ENCODE measurements around the gene ZBTB16. TPM values are rescaled to one million over a fixed set of nuclear protein-coding genes. Genes with fewer than 3 reads are reported as not detected.
A peak's percentile ranks its signal among the peaks of the same experiment; 100 is the strongest.

The ZBTB16 gene
- total RNA-seq, 1 donor from 2014 or later: 21.9 TPM

GRCh38 chr11:114277637-114278341, 218.3 kb downstream of the ZBTB16 start:
- Mint-ChIP-seq H3K4me1 (ENCODE audit: low read depth) (peaks cover 17% of the 10 kb centered on the region), H3K27ac (ENCODE audit: unreplicated experiment) (no peak overlapping the region), H3K27me3 (ENCODE audit: low read depth) (peaks cover 34% of the 10 kb centered on the region), H3K36me3 (ENCODE audit: low read depth) (no peaks in the 10 kb centered on the region), H3K9me3 (ENCODE audit: low read depth) (no peaks in the 10 kb centered on the region), H3K4me3 (ENCODE audit: unreplicated experiment) (no peak overlapping the region)
- no peak for TF ChIP-seq CTCF (IDR thresholded peaks at IDR 0.05)
- no peak for DNase-seq (ENCODE audit: low spot score)

DNA sequence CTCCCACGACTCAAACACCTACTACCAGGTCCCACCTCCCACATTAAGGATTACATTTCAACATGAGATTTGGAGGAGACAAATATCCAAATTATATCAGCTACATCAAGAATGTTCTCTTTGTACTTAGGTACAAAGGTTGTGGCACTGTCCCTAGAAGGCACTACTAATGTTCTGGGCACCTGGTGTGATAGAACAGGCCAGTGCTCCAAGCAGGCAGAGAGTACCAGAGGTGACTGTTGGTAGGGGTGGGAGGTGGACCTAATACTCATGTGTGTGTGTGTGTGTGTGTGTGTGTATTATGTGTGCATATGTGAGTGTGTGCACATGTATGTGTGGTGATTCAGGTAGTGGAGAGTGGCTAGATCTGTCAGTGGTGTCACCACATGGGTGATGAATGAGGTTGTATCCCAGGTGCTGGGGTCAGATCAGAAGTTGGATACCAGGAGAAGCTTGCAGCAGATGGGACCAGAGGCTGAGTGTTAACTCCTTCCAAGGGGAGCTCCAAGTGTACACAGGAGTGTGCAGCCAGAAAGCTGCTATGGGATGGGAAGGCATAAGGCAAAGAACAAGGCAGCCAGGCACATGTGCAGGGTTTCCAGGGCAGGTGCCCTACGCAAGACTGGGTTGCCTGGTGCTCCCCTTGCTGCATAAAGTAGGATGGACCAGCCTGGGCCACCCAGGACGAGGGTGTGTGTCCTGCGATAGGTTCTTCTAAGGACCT, 219.0 kb downstream of the ZBTB16 start:
- Mint-ChIP-seq H3K36me3 (ENCODE audit: low read depth) (no peaks in the 10 kb centered on the region), H3K9me3 (ENCODE audit: low read depth) (no peaks in the 10 kb centered on the region), H3K27ac (ENCODE audit: unreplicated experiment) (no peak overlapping the region), H3K27me3 (ENCODE audit: low read depth) (peaks cover 28% of the 10 kb centered on the region), H3K4me3 (ENCODE audit: unreplicated experiment) (no peak overlapping the region), H3K4me1 (ENCODE audit: low read depth) (peaks cover 17% of the 10 kb centered on the region)
- TF ChIP-seq CTCF (IDR thresholded peaks at IDR 0.05): no peak
- DNase-seq (ENCODE audit: low spot score): no peak

DNA sequence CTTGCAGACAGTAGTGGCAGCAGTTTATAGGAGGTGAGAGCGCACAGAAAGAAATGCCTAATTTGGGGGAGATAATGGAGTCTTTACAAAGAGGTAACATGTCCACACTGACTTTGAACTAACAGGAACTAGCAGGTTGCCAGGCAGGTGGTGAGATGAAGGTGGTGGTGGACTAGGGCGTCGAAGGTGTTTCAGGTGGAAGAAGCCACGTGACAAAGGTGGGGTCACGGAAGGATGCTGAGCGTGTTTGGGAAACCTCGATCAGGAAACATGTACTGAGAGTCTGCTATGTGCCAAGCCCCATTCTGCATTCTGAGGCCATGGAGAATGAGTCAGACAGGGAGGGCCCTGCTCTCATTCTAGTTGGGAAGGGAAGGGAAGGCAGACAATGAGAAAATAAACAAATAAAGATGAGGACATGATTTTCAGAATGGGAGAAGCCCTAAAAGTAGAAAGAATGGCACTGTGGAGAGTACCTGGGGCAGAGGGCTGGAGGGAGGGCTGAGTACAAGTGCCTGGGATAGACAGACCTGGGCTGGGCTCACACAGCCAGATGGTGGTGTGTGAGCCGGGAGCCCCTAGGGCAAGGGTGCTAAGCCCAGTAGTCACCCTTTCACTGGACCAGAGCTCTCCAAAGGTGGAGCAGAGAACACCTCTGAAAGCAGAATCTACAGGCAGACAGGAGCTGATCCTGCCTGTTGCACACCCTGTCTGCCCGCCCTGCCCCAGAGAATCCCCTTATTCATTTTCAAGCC, 220.5 kb downstream of the ZBTB16 start:
- Mint-ChIP-seq H3K4me1 (ENCODE audit: low read depth) (peaks cover 17% of the 10 kb centered on the region), H3K9me3 (ENCODE audit: low read depth) (no peaks in the 10 kb centered on the region), H3K27me3 (ENCODE audit: low read depth) (peaks cover 18% of the 10 kb centered on the region), H3K27ac (ENCODE audit: unreplicated experiment) (peak overlapping the region; percentile 57), H3K36me3 (ENCODE audit: low read depth) (no peaks in the 10 kb centered on the region), H3K4me3 (ENCODE audit: unreplicated experiment) (no peak overlapping the region)
- no peak for TF ChIP-seq CTCF (IDR thresholded peaks at IDR 0.05)
- no peak for DNase-seq (ENCODE audit: low spot score)

DNA sequence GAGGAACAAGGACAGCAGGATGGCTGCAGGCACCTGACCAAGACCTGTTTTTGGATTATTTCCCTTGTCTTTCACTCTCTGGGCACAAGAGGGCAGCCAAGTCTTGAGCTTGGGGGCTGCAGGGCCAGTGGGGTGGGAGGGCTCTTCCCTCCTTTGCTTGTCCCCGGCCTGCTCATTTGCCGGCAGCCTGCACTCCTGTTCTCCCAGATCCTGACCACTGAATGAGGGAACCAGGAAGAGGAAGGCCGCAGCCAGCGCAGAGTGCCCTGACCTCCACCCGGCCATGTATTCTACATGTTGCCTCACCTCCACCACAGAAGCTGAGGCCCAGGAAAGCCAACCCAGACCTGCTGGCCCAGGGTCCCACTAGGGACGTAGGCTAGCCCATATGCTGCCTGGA, 221.2 kb downstream of the ZBTB16 start:
- H3K36me3 Mint-ChIP-seq (ENCODE audit: low read depth): no peaks in the 10 kb centered on the region
- H3K9me3 Mint-ChIP-seq (ENCODE audit: low read depth): no peaks in the 10 kb centered on the region
- H3K4me3 Mint-ChIP-seq (ENCODE audit: unreplicated experiment): no peak overlapping the region
- peaks cover 12% of the 10 kb centered on the region for H3K27me3 Mint-ChIP-seq (ENCODE audit: low read depth)
- H3K4me1 Mint-ChIP-seq (ENCODE audit: low read depth): peaks cover 23% of the 10 kb centered on the region
- no peak for DNase-seq (ENCODE audit: low spot score)
- TF ChIP-seq CTCF (IDR thresholded peaks at IDR 0.05): peak; percentile 89
- H3K27ac Mint-ChIP-seq (ENCODE audit: unreplicated experiment): peak overlapping the region; percentile 78

- Mint-ChIP-seq H3K36me3 (ENCODE audit: low read depth) (no peaks in the 10 kb centered on the region), H3K4me3 (ENCODE audit: unreplicated experiment) (no peak overlapping the region), H3K27ac (ENCODE audit: unreplicated experiment) (no peak overlapping the region), H3K9me3 (ENCODE audit: low read depth) (no peaks in the 10 kb centered on the region), H3K27me3 (ENCODE audit: low read depth) (peaks cover 8% of the 10 kb centered on the region), H3K4me1 (ENCODE audit: low read depth) (peaks cover 31% of the 10 kb centered on the region)
- DNase-seq (ENCODE audit: low spot score): no peak
- TF ChIP-seq CTCF (IDR thresholded peaks at IDR 0.05): no peak
Measured at GRCh38 chr11:114281388-114281956, 222.0 kb downstream of the ZBTB16 start.
